HepG2 (cell line): ENCODE measurements around the gene SAE1. TPM values are rescaled to one million over a fixed set of nuclear protein-coding genes. Genes with fewer than 3 reads are reported as not detected.

Experiments
- CENPT ChIP-seq: sonication (generic); formaldehyde crosslinking; IDR thresholded peaks from 2 replicates; pipeline ENCODE4 v1.8.0; 2022; ENCODE audit warnings: low read depth, mild to moderate bottlenecking, moderate library complexity, missing genetic modification reagents
- FOXA3 ChIP-seq: IDR thresholded peaks from 2 replicates; pipeline ENCODE4 v1.6.1; 2016; ENCODE audit warnings: missing genetic modification reagents, missing compliant biosample characterization
- GPBP1L1 ChIP-seq: sonication (generic); formaldehyde crosslinking; IDR thresholded peaks from 2 replicates; pipeline ENCODE4 v1.5.0; 2020; ENCODE audit warnings: mild to moderate bottlenecking, missing genetic modification reagents
- GTF3A ChIP-seq: sonication (generic); formaldehyde crosslinking; conservative IDR thresholded peaks from 2 replicates; pipeline ENCODE4 v1.4.0; 2020; ENCODE audit warnings: mild to moderate bottlenecking, missing genetic modification reagents
- HIVEP1 ChIP-seq: sonication (generic); formaldehyde crosslinking; IDR thresholded peaks from 2 replicates; pipeline ENCODE4 v1.4.0; 2020; ENCODE audit warnings: mild to moderate bottlenecking, missing genetic modification reagents
- HOXA9 ChIP-seq: sonication (generic); formaldehyde crosslinking; IDR thresholded peaks from 2 replicates; pipeline ENCODE4 v1.8.1; 2022; ENCODE audit warnings: missing genetic modification reagents, mild to moderate bottlenecking, moderate library complexity, borderline replicate concordance
- KDM1A ChIP-seq: IDR thresholded peaks from 2 replicates; pipeline ENCODE4 v1.6.1; 2016; ENCODE audit warnings: missing compliant biosample characterization
- MED13 ChIP-seq: sonication (generic); formaldehyde crosslinking; IDR thresholded peaks from 2 replicates; pipeline ENCODE4 v1.5.0; 2020; ENCODE audit warnings: missing genetic modification reagents
- NFRKB ChIP-seq: fragments of 450-650 bp; IDR thresholded peaks from 2 replicates; pipeline ENCODE4 v1.6.1; 2017
- PHF5A ChIP-seq: IDR thresholded peaks from one replicate; pipeline ENCODE4 v1.6.1; 2018; ENCODE audit warnings: low read depth, missing genetic modification reagents; ENCODE audit not compliant: unreplicated experiment
- POLR2AphosphoS5 ChIP-seq: IDR thresholded peaks from 2 replicates; pipeline ENCODE4 v1.6.1; 2012; ENCODE audit warnings: low read depth, low read length
- SETDB1 ChIP-seq: sonication (generic); formaldehyde crosslinking; IDR thresholded peaks from 2 replicates; pipeline ENCODE4 v1.5.1; 2020; ENCODE audit warnings: missing genetic modification reagents, mild to moderate bottlenecking, borderline replicate concordance
- SMAD3 ChIP-seq: sonication (generic); formaldehyde crosslinking; IDR thresholded peaks from 2 replicates; pipeline ENCODE4 v1.4.0; 2020; ENCODE audit warnings: missing genetic modification reagents
- SMARCC2 ChIP-seq: fragments of 450-650 bp; IDR thresholded peaks from 2 replicates; pipeline ENCODE4 v1.6.1; 2017; ENCODE audit warnings: antibody characterized with exemption, mild to moderate bottlenecking
- ZBTB7B ChIP-seq: sonication (generic); formaldehyde crosslinking; IDR thresholded peaks from 2 replicates; pipeline ENCODE4 v1.4.0; 2020; ENCODE audit warnings: missing genetic modification reagents
- ZHX2 ChIP-seq, 2 experiments: sonication (generic) in 1 of 2; formaldehyde crosslinking in 1 of 2; IDR thresholded peaks; 2 replicates each; pipeline versions ENCODE4 v1.6.1 to v1.9.0; 2014 to 2022; ENCODE audit warnings: antibody characterized with exemption in 1 of 2, borderline replicate concordance in 1 of 2, inconsistent platforms in 1 of 2, low read depth in 1 of 2, missing genetic modification reagents in 1 of 2
- ZNF432 ChIP-seq: sonication (generic); formaldehyde crosslinking; IDR thresholded peaks from 2 replicates; pipeline ENCODE4 v1.5.0; 2020; ENCODE audit warnings: missing genetic modification reagents, mild to moderate bottlenecking, borderline replicate concordance
- ZNF496 ChIP-seq: sonication (generic); formaldehyde crosslinking; IDR thresholded peaks from 2 replicates; pipeline ENCODE4 v1.8.1; 2023; ENCODE audit warnings: mild to moderate bottlenecking, moderate library complexity, missing genetic modification reagents; ENCODE audit not compliant: insufficient replicate concordance
- ZNF614 ChIP-seq: IDR thresholded peaks from 2 replicates; pipeline ENCODE4 v1.6.1; 2018; ENCODE audit warnings: missing biosample characterization, missing genetic modification reagents, inconsistent platforms, borderline replicate concordance
- ZNF644 ChIP-seq: IDR thresholded peaks from 2 replicates; pipeline ENCODE4 v1.6.1; 2016; ENCODE audit warnings: low read depth
- ZSCAN29 ChIP-seq: sonication (generic); formaldehyde crosslinking; conservative IDR thresholded peaks from 2 replicates; pipeline ENCODE4 v1.4.0; 2020; ENCODE audit warnings: mild to moderate bottlenecking, missing genetic modification reagents
- polyA plus RNA-seq, 8 experiments: library from polyadenylated mRNA; depleted of rRNA in 3 of 8; stranded (reverse) in 7 of 8; unstranded in 1 of 8; fragments of >200 nt; fragmentation: Illumina TruSeq in 4 of 8; extraction: Trizol in 4 of 8; gene quantifications; 2 replicates each; pipeline versions ENCODE4 v1.2.1 to v1.2.3, GENCODE V29; 2011 to 2016; ENCODE audit warnings: low read depth in 4 of 8, missing spikeins in 1 of 8, mixed read lengths in 1 of 8; ENCODE audit not compliant: insufficient read depth in 1 of 8
- total RNA-seq, 5 experiments: library from RNA; depleted of rRNA; stranded (reverse); fragments of >200 nt; fragmentation: Illumina TruSeq; extraction: Trizol; gene quantifications; 2 replicates each; pipeline ENCODE4 v1.2.3, GENCODE V29; 2016; ENCODE audit warnings: low read depth in 1 of 5
- TF ChIP-seq, protein P1 (sequence below): IDR thresholded peaks from 2 replicates; pipeline ENCODE4 v1.6.1; 2012; ENCODE audit warnings: low read depth, low read length, improper control_type of control experiment

Gene SAE1
- total and polyA plus RNA-seq, 2 of the 13 experiments (the other 11 are each of a cell fraction or from before 2014, with no cell fraction given) = 87.6 to 197 TPM

GRCh38 chr19:47096100-47096704 is 34.4 kb upstream of the SAE1 start (continued):
- TF ChIP-seq SMAD3 (CRISPR knock-in tag) = peak; percentile 91; the same call in 1 of the 2 replicates
- TF ChIP-seq ZNF614 (CRISPR knock-in tag) = peak; percentile 69; the same call in 1 of the 2 replicates
- peak; percentile 75 for TF ChIP-seq HIVEP1 (CRISPR knock-in tag)
- peak; percentile 92 for TF ChIP-seq FOXA3
- no peak for TF ChIP-seq ZNF496
- TF ChIP-seq, protein P1, sequence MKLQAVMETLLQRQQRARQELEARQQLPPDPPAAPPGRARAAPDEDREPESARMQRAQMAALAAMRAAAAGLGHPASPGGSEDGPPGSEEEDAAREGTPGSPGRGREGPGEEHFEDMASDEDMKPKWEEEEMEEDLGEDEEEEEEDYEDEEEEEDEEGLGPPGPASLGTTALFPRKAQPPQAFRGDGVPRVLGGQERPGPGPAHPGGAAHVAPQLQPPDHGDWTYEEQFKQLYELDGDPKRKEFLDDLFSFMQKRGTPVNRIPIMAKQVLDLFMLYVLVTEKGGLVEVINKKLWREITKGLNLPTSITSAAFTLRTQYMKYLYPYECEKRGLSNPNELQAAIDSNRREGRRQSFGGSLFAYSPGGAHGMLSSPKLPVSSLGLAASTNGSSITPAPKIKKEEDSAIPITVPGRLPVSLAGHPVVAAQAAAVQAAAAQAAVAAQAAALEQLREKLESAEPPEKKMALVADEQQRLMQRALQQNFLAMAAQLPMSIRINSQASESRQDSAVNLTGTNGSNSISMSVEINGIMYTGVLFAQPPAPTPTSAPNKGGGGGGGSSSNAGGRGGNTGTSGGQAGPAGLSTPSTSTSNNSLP = 0 out of 2 replicates have a peak, but pooled peaks have one; percentile 6
- no peak for TF ChIP-seq SMARCC2
- peak; percentile 90 for TF ChIP-seq ZBTB7B
- TF ChIP-seq GPBP1L1 (CRISPR knock-in tag) = no peak
- no peak for TF ChIP-seq PHF5A (CRISPR knock-in tag)
- peak; percentile 60; the same call in 1 of the 2 replicates for TF ChIP-seq ZSCAN29 (CRISPR knock-in tag)
- TF ChIP-seq MED13 (CRISPR knock-in tag) = 0 out of 2 replicates have a peak, but pooled peaks have one; percentile 70
- peak; percentile 45; the same call in 1 of the 2 replicates for TF ChIP-seq ZHX2 (IDR thresholded peaks at IDR 0.05; ENCODE audit: low read depth)
- TF ChIP-seq ZHX2 (CRISPR knock-in tag; IDR thresholded peaks at IDR 0.05; ENCODE audit: borderline replicate concordance) = no peak
- TF ChIP-seq ZNF644 = no peak; the same call in 1 of the 2 replicates
- TF ChIP-seq GTF3A = 0 out of 2 replicates have a peak, but pooled peaks have one; percentile 33
- no peak for TF ChIP-seq CENPT (CRISPR knock-in tag)
- TF ChIP-seq SETDB1 (CRISPR knock-in tag) = no peak
- TF ChIP-seq POLR2AphosphoS5 = no peak; the same call in none of the 2 replicates
- no peak for TF ChIP-seq ZNF432 (CRISPR knock-in tag)
- TF ChIP-seq HOXA9 (CRISPR knock-in tag) = 0 out of 2 replicates have a peak, but pooled peaks have one; percentile 44
- no peak for TF ChIP-seq NFRKB
- TF ChIP-seq KDM1A (CRISPR knock-in tag) = 0 out of 2 replicates have a peak, but pooled peaks have one; percentile 66
